Measurements from ENCODE around the gene HOXC6.

The HOXC6 gene

DNA sequence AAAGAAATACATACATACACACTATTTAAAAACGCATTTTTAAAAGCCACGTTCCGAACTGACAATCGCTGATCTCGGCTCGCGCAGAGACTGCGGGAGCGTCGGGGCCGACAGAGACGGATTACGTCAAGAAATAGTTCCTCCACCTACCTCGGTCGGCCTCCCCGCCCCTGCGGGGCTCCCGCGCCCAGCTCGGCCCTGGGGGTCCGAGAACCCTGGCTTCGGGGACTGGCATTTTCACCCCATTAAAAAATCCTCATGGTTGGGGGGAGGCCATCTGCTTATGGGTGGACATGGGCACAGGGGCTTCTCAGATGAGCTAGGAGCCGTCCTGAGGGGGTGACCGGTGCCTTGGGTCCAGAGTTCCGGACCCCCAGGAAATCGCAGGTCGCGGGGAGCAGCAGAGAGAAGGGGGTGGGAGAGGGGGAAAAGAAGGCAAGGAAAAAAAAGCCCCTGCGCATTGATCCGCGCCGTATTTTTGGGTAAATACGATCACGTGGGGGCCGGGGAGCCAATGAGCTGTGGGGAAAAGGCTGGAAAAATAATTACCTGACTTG is 28.6 kb upstream of the HOXC6 start (continued):
- TF ChIP-seq SCRT1 (tag by site-specific recombination; IDR thresholded peaks at IDR 0.05; ENCODE audit: borderline replicate concordance) = no peak
- TF ChIP-seq ZNF133 (tag by site-specific recombination; IDR thresholded peaks at IDR 0.05) = no peak
- peak; percentile 73 for TF ChIP-seq ZBTB17 (tag by site-specific recombination; IDR thresholded peaks at IDR 0.05)
- TF ChIP-seq, protein P1, sequence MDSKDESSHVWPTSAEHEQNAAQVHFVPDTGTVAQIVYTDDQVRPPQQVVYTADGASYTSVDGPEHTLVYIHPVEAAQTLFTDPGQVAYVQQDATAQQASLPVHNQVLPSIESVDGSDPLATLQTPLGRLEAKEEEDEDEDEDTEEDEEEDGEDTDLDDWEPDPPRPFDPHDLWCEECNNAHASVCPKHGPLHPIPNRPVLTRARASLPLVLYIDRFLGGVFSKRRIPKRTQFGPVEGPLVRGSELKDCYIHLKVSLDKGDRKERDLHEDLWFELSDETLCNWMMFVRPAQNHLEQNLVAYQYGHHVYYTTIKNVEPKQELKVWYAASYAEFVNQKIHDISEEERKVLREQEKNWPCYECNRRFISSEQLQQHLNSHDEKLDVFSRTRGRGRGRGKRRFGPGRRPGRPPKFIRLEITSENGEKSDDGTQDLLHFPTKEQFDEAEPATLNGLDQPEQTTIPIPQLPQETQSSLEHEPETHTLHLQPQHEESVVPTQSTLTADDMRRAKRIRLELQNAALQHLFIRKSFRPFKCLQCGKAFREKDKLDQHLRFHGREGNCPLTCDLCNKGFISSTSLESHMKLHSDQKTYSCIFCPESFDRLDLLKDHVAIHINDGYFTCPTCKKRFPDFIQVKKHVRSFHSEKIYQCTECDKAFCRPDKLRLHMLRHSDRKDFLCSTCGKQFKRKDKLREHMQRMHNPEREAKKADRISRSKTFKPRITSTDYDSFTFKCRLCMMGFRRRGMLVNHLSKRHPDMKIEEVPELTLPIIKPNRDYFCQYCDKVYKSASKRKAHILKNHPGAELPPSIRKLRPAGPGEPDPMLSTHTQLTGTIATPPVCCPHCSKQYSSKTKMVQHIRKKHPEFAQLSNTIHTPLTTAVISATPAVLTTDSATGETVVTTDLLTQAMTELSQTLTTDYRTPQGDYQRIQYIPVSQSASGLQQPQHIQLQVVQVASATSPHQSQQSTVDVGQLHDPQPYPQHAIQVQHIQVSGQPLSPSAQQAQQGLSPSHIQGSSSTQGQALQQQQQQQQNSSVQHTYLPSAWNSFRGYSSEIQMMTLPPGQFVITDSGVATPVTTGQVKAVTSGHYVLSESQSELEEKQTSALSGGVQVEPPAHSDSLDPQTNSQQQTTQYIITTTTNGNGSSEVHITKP (tag by site-specific recombination; IDR thresholded peaks at IDR 0.05) = peak; percentile 99
- no peak for TF ChIP-seq ZNF555 (tag by site-specific recombination; conservative IDR thresholded peaks at IDR 0.05)
- no peak for TF ChIP-seq ZNF140 (tag by site-specific recombination; IDR thresholded peaks at IDR 0.05)
- TF ChIP-seq, protein P2, sequence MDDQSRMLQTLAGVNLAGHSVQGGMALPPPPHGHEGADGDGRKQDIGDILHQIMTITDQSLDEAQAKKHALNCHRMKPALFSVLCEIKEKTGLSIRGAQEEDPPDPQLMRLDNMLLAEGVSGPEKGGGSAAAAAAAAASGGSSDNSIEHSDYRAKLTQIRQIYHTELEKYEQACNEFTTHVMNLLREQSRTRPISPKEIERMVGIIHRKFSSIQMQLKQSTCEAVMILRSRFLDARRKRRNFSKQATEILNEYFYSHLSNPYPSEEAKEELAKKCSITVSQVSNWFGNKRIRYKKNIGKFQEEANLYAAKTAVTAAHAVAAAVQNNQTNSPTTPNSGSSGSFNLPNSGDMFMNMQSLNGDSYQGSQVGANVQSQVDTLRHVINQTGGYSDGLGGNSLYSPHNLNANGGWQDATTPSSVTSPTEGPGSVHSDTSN (CRISPR knock-in tag; IDR thresholded peaks at IDR 0.05) = no peak
- TF ChIP-seq ZNF670 (tag by site-specific recombination; IDR thresholded peaks at IDR 0.05; ENCODE audit: low read depth) = no peak
- TF ChIP-seq, protein P3, sequence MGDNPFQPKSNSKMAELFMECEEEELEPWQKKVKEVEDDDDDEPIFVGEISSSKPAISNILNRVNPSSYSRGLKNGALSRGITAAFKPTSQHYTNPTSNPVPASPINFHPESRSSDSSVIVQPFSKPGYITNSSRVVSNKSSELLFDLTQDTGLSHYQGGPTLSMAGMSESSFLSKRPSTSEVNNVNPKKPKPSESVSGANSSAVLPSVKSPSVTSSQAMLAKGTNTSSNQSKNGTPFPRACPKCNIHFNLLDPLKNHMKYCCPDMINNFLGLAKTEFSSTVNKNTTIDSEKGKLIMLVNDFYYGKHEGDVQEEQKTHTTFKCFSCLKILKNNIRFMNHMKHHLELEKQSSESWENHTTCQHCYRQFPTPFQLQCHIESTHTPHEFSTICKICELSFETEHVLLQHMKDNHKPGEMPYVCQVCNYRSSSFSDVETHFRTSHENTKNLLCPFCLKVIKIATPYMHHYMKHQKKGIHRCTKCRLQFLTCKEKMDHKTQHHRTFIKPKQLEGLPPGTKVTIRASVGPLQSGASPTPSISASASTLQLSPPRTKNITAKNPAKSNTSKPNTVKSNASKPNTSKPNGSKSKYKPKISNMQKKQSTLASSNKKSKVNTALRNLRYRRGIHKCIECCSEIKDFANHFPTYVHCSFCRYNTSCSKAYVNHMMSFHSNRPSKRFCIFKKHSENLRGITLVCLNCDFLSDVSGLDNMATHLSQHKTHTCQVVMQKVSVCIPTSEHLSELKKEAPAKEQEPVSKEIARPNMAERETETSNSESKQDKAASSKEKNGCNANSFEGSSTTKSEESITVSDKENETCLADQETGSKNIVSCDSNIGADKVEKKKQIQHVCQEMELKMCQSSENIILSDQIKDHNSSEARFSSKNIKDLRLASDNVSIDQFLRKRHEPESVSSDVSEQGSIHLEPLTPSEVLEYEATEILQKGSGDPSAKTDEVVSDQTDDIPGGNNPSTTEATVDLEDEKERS (tag by site-specific recombination; IDR thresholded peaks at IDR 0.05) = no peak
- TF ChIP-seq, protein P4, sequence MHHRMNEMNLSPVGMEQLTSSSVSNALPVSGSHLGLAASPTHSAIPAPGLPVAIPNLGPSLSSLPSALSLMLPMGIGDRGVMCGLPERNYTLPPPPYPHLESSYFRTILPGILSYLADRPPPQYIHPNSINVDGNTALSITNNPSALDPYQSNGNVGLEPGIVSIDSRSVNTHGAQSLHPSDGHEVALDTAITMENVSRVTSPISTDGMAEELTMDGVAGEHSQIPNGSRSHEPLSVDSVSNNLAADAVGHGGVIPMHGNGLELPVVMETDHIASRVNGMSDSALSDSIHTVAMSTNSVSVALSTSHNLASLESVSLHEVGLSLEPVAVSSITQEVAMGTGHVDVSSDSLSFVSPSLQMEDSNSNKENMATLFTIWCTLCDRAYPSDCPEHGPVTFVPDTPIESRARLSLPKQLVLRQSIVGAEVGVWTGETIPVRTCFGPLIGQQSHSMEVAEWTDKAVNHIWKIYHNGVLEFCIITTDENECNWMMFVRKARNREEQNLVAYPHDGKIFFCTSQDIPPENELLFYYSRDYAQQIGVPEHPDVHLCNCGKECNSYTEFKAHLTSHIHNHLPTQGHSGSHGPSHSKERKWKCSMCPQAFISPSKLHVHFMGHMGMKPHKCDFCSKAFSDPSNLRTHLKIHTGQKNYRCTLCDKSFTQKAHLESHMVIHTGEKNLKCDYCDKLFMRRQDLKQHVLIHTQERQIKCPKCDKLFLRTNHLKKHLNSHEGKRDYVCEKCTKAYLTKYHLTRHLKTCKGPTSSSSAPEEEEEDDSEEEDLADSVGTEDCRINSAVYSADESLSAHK (tag by site-specific recombination; IDR thresholded peaks at IDR 0.05) = no peak
- TF ChIP-seq ZNF223 (tag by site-specific recombination; IDR thresholded peaks at IDR 0.05) = no peak
- TF ChIP-seq BCL11B (tag by site-specific recombination; IDR thresholded peaks at IDR 0.05; ENCODE audit: low read depth) = peak; percentile 97
- no peak for TF ChIP-seq ZNF521 (tag by site-specific recombination; IDR thresholded peaks at IDR 0.05)
- no peak for TF ChIP-seq ZNF837 (tag by site-specific recombination; IDR thresholded peaks at IDR 0.05)
- TF ChIP-seq, protein P5, sequence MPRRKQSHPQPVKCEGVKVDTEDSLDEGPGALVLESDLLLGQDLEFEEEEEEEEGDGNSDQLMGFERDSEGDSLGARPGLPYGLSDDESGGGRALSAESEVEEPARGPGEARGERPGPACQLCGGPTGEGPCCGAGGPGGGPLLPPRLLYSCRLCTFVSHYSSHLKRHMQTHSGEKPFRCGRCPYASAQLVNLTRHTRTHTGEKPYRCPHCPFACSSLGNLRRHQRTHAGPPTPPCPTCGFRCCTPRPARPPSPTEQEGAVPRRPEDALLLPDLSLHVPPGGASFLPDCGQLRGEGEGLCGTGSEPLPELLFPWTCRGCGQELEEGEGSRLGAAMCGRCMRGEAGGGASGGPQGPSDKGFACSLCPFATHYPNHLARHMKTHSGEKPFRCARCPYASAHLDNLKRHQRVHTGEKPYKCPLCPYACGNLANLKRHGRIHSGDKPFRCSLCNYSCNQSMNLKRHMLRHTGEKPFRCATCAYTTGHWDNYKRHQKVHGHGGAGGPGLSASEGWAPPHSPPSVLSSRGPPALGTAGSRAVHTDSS (tag by site-specific recombination; IDR thresholded peaks at IDR 0.05) = 0 out of 2 replicates have a peak, but pooled peaks have one; percentile 22
- TF ChIP-seq ZNF426 (tag by site-specific recombination; IDR thresholded peaks at IDR 0.05) = no peak
- peak; percentile 50 for TF ChIP-seq SP2 (tag by site-specific recombination; IDR thresholded peaks at IDR 0.05)
- no peak for TF ChIP-seq RBAK (tag by site-specific recombination; IDR thresholded peaks at IDR 0.05)
- TF ChIP-seq ZNF157 (tag by site-specific recombination; IDR thresholded peaks at IDR 0.05) = no peak
- TF ChIP-seq, protein P6, sequence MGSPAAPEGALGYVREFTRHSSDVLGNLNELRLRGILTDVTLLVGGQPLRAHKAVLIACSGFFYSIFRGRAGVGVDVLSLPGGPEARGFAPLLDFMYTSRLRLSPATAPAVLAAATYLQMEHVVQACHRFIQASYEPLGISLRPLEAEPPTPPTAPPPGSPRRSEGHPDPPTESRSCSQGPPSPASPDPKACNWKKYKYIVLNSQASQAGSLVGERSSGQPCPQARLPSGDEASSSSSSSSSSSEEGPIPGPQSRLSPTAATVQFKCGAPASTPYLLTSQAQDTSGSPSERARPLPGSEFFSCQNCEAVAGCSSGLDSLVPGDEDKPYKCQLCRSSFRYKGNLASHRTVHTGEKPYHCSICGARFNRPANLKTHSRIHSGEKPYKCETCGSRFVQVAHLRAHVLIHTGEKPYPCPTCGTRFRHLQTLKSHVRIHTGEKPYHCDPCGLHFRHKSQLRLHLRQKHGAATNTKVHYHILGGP (tag by site-specific recombination; IDR thresholded peaks at IDR 0.05) = no peak
- TF ChIP-seq, protein P7, sequence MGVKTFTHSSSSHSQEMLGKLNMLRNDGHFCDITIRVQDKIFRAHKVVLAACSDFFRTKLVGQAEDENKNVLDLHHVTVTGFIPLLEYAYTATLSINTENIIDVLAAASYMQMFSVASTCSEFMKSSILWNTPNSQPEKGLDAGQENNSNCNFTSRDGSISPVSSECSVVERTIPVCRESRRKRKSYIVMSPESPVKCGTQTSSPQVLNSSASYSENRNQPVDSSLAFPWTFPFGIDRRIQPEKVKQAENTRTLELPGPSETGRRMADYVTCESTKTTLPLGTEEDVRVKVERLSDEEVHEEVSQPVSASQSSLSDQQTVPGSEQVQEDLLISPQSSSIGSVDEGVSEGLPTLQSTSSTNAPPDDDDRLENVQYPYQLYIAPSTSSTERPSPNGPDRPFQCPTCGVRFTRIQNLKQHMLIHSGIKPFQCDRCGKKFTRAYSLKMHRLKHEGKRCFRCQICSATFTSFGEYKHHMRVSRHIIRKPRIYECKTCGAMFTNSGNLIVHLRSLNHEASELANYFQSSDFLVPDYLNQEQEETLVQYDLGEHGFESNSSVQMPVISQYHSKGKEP (tag by site-specific recombination; IDR thresholded peaks at IDR 0.05) = no peak
- peak; percentile 51; the same call in 1 of the 2 replicates for TF ChIP-seq ZNF501 (tag by site-specific recombination; IDR thresholded peaks at IDR 0.05)
- TF ChIP-seq ZNF510 (tag by site-specific recombination; IDR thresholded peaks at IDR 0.05; ENCODE audit: insufficient replicate concordance) = no peak
- no peak for TF ChIP-seq ZNF677 (tag by site-specific recombination; IDR thresholded peaks at IDR 0.05)
- 0 out of 2 replicates have a peak, but pooled peaks have one; percentile 34 for TF ChIP-seq ZNF10 (tag by site-specific recombination; IDR thresholded peaks at IDR 0.05)
